C4-2B (cell line): ENCODE measurements around the gene SLC29A1.

Source experiments
- ZFX ChIP-seq: fragments of 450-650 bp; IDR thresholded peaks from 2 replicates; pipeline ENCODE4 v1.6.1; 2017
- TF ChIP-seq, protein P1 (sequence below): fragments of 450-650 bp; conservative IDR thresholded peaks from 2 replicates; pipeline ENCODE4 v1.5.1; 2017; ENCODE audit warnings: mild to moderate bottlenecking

DNA sequence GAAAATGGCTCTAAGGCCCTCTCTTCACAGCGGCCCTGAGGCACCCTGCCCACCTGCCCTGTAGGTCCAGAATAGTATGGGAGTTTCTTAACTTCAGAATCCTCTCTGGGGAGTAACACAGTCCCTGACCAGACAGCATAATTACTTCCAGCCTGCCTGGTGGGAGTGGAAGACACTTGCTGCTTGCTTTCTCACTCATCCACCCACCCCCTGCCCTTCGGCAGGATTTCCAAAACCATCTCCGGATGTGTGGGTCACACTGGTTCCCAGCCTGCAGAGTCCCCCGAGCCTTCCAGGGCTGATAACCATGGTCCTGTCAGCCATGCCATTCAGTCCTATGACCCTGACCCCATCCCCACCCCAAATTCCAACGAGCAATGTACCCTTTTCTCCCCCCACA lies 5.4 kb downstream of the SLC29A1 start:
- TF ChIP-seq, protein P1, sequence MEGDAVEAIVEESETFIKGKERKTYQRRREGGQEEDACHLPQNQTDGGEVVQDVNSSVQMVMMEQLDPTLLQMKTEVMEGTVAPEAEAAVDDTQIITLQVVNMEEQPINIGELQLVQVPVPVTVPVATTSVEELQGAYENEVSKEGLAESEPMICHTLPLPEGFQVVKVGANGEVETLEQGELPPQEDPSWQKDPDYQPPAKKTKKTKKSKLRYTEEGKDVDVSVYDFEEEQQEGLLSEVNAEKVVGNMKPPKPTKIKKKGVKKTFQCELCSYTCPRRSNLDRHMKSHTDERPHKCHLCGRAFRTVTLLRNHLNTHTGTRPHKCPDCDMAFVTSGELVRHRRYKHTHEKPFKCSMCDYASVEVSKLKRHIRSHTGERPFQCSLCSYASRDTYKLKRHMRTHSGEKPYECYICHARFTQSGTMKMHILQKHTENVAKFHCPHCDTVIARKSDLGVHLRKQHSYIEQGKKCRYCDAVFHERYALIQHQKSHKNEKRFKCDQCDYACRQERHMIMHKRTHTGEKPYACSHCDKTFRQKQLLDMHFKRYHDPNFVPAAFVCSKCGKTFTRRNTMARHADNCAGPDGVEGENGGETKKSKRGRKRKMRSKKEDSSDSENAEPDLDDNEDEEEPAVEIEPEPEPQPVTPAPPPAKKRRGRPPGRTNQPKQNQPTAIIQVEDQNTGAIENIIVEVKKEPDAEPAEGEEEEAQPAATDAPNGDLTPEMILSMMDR = no peak
- TF ChIP-seq ZFX = no peak
